GM23248 (cell line): ENCODE measurements around the gene FKBP5.

Source experiments
- EZH2 ChIP-seq: fragments of 200-600 bp; sonication (generic); IDR thresholded peaks from 2 replicates; pipeline ENCODE4 v1.6.1; 2018; ENCODE audit warnings: antibody characterized with exemption, mild to moderate bottlenecking; ENCODE audit not compliant: insufficient read depth, poor library complexity, severe bottlenecking
- EZH2phosphoT487 ChIP-seq: fragments of 200-600 bp; sonication (generic); IDR thresholded peaks from 2 replicates; pipeline ENCODE4 v1.6.1; 2018; ENCODE audit warnings: antibody characterized with exemption, moderate library complexity, mild to moderate bottlenecking, low read depth; ENCODE audit not compliant: insufficient read depth

DNA sequence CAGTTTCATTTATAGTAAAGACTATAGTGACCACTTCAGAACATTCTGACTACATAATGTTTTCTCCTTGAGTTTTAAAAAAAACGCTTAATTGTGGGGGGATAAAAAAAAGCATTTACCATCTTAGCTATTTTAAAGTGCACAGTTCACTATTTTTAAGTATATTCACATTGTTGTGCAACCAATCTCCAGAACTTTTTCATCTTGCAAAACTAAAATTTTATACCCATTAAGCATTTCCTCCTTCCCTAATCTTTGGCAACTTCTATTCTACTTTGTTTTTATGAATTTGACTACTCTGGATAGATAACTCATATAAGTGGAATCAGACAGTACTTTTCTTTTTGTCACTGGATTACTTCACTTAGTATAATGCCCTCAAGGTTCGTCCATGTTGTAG lies 62.3 kb downstream of the FKBP5 start:
- TF ChIP-seq EZH2: no peak
- no peak for TF ChIP-seq EZH2phosphoT487
